HEK293T (cell line): ENCODE measurements around the gene RASSF4.

ENCODE experiments used
- CTCF ChIA-PET: fragments of 350-600 bp; formaldehyde crosslinking; extraction: SDS; loops from one replicate; lab custom pipeline; 2021; ENCODE audit warnings: antibody characterized with exemption, inconsistent platforms; lab: Yijun Ruan, JAX
- POLR2A ChIA-PET: fragments of 350-600 bp; formaldehyde crosslinking; extraction: SDS; loops from one replicate; lab custom pipeline; 2020; ENCODE audit warnings: antibody characterized with exemption, inconsistent platforms; lab: Yijun Ruan, JAX
- DNase-seq: peaks from one replicate; pipeline ENCODE4 v3.0.0; 2012; ENCODE audit warnings: mixed read lengths; ENCODE audit errors: extremely low spot score
- ARNT ChIP-seq: fragments of 450-650 bp; IDR thresholded peaks from 2 replicates; pipeline ENCODE4 v1.6.1; 2017; ENCODE audit warnings: mild to moderate bottlenecking
- BHLHE40 ChIP-seq: fragments of 450-650 bp; IDR thresholded peaks from 2 replicates; pipeline ENCODE4 v1.6.1; 2016; ENCODE audit warnings: mild to moderate bottlenecking, moderate library complexity, borderline replicate concordance
- CTBP1 ChIP-seq: fragments of 450-650 bp; IDR thresholded peaks from 2 replicates; pipeline ENCODE4 v1.6.1; 2016; ENCODE audit warnings: borderline replicate concordance
- ELF4 ChIP-seq: fragments of 450-650 bp; IDR thresholded peaks from 2 replicates; pipeline ENCODE4 v1.6.1; 2017; ENCODE audit warnings: antibody characterized with exemption
- FOXA1 ChIP-seq: fragments of 450-650 bp; IDR thresholded peaks from 2 replicates; pipeline ENCODE4 v1.6.1; 2016; ENCODE audit warnings: mild to moderate bottlenecking
- FOXK2 ChIP-seq: fragments of 450-650 bp; IDR thresholded peaks from 2 replicates; pipeline ENCODE4 v1.6.1; 2016; ENCODE audit warnings: mild to moderate bottlenecking
- FOXM1 ChIP-seq: fragments of 450-650 bp; IDR thresholded peaks from 2 replicates; pipeline ENCODE4 v1.6.1; 2017; ENCODE audit warnings: mild to moderate bottlenecking, borderline replicate concordance
- HDGF ChIP-seq: fragments of 450-650 bp; IDR thresholded peaks from 2 replicates; pipeline ENCODE4 v1.6.1; 2017; ENCODE audit warnings: antibody characterized with exemption, borderline replicate concordance
- L3MBTL2 ChIP-seq: fragments of 450-650 bp; conservative IDR thresholded peaks from 2 replicates; pipeline ENCODE4 v1.6.1; 2016; ENCODE audit warnings: mild to moderate bottlenecking
- LEF1 ChIP-seq: fragments of 450-650 bp; IDR thresholded peaks from 2 replicates; pipeline ENCODE4 v1.6.1; 2017; ENCODE audit warnings: mild to moderate bottlenecking, borderline replicate concordance
- NFRKB ChIP-seq: fragments of 450-650 bp; IDR thresholded peaks from 2 replicates; pipeline ENCODE4 v1.6.1; 2016; ENCODE audit warnings: mild to moderate bottlenecking, moderate library complexity
- SP1 ChIP-seq: fragments of 450-650 bp; IDR thresholded peaks from 2 replicates; pipeline ENCODE4 v1.6.1; 2017
- SUZ12 ChIP-seq: fragments of 450-650 bp; IDR thresholded peaks from 2 replicates; pipeline ENCODE4 v1.6.1; 2016; ENCODE audit warnings: mild to moderate bottlenecking
- TARDBP ChIP-seq: fragments of 450-650 bp; IDR thresholded peaks from 2 replicates; pipeline ENCODE4 v1.6.1; 2016
- ZNF384 ChIP-seq: fragments of 450-650 bp; IDR thresholded peaks from 2 replicates; pipeline ENCODE4 v1.6.1; 2016
- TF ChIP-seq, protein P1 (sequence below): fragments of 450-650 bp; IDR thresholded peaks from 2 replicates; pipeline ENCODE4 v1.6.1; 2016

Gene RASSF4

DNA sequence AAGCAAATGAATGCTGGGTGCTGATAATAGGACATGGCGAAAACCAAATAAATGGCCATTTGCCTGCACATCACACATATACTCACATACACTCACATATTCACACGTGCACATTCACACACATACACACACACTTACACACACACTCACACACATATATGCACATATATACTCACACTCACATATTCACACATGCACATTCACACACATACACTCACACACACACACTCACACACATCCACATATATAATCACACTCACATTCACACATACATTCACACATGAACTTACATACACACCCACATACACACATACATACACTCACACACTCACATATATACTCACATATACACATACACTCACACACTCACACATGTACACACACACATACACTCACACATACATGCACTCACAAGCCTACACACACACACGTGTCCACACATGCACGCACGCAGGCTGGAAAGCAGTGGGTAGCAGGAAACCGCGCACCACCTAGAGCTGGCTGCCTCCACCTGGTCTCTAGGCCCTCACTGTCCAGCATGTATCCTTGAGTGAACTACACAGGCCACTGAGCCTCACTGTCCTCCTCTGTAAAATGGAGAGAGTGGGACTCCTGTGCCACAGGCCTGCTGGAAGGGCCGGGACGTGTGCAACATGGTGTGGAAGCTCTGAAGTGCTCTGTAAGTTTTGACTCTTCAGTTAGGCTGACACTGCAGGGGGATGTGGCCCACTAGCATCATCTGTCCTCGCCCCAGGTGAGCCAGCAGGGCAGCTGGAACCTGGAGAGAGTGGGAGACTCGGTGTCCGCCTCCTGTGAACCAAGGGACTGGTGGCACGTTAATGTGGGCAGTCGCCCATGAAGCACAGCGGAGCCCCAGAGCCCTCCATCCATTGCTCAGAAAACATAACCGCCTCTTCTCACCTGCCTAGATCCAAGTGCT is 33.5 kb upstream of the RASSF4 start:
- no peak for DNase-seq
- CTCF ChIA-PET: interaction anchor here (0.8 to 1.6 kb wide), 7 partner anchors 11 to 64 kb away, joined by 3 to 9 read pairs (median 3); partner anchors contain the start of gene TMEM72

DNA sequence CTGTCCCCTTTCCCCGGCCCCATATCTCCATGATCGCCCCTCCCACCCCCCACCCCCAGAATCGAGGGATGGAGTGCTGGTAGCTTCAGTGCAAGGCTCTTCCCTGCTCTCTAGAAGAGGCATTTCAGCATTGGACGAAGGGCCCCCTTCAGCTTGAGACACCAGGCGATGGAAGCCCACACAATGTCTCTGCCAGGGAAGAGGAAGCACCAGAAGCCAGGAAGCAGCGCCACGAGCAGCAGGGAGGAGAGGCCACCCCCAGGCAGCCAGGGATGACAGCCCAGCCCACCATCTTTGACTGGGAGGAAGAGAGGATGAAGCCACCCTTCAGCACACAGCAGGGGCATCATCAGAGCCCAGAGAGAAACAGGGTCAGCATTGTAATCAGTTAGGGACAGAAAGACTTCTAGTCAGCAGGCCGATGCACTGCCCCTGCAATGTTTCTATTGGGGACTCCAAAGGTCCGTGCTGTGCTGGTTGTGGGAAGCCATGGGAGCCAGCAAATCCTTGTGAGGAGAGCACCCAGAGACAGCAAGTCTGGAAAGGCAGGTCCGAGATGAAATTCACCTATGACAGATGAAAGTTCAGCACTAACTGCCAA is 32.8 kb upstream of the RASSF4 start:
- CTCF ChIA-PET: interaction anchor here (0.8 to 1.0 kb wide), 2 partner anchors 15 to 19 kb away, joined by 3 to 4 read pairs; no protein-coding TSS in a partner anchor

More for the DNA sequence above, 33.5 kb upstream of the RASSF4 start:
- POLR2A ChIA-PET: no interaction called here
- TF ChIP-seq ZNF384: no peak
- no peak for TF ChIP-seq BHLHE40
- TF ChIP-seq FOXM1: no peak
- TF ChIP-seq LEF1: no peak
- TF ChIP-seq NFRKB: no peak
- TF ChIP-seq, protein P1, sequence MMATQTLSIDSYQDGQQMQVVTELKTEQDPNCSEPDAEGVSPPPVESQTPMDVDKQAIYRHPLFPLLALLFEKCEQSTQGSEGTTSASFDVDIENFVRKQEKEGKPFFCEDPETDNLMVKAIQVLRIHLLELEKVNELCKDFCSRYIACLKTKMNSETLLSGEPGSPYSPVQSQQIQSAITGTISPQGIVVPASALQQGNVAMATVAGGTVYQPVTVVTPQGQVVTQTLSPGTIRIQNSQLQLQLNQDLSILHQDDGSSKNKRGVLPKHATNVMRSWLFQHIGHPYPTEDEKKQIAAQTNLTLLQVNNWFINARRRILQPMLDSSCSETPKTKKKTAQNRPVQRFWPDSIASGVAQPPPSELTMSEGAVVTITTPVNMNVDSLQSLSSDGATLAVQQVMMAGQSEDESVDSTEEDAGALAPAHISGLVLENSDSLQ: no peak
- no peak for TF ChIP-seq FOXA1
- TF ChIP-seq CTBP1: no peak; the same call in 1 of the 2 replicates
- no peak for TF ChIP-seq ELF4
- no peak for TF ChIP-seq L3MBTL2
- TF ChIP-seq SUZ12: no peak
- no peak for TF ChIP-seq TARDBP
- no peak for TF ChIP-seq ARNT
- no peak for TF ChIP-seq HDGF
- TF ChIP-seq SP1: no peak
- no peak for TF ChIP-seq FOXK2

DNA sequence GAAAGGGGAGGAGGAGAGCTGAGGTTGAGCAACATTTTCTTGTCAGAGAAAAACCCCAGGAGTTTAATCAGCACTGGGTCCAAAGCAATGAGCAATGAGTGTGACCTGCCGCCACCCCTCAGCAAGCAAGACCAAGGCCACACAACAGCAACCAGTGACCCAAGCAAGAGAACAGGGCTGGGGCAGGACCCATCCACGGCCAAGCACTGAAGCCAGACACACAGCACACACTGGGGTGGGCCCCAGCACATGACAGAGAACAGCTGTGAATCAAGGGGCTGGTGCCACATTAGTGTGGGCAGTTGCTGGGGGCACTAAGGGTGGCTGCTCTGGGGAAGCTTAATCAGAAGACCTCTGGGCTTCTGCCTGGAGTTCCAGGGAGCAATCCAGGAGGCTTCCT is 32.2 kb upstream of the RASSF4 start:
- ChIA-PET CTCF (no interaction called here), POLR2A (no interaction called here)
- no peak for DNase-seq
- TF ChIP-seq NFRKB (no peak), FOXM1 (no peak), SP1 (no peak)

More for the DNA sequence above, 32.8 kb upstream of the RASSF4 start:
- no peak for TF ChIP-seq SP1
- no peak for TF ChIP-seq TARDBP
- TF ChIP-seq SUZ12: no peak
- TF ChIP-seq CTBP1: no peak
- no peak for TF ChIP-seq LEF1
- no peak for TF ChIP-seq NFRKB
- no peak for TF ChIP-seq HDGF
- no peak for TF ChIP-seq ELF4
- TF ChIP-seq FOXA1: no peak
- TF ChIP-seq L3MBTL2: no peak
- TF ChIP-seq, protein P1: no peak
- TF ChIP-seq ZNF384: no peak
- no peak for TF ChIP-seq ARNT
- no peak for TF ChIP-seq FOXM1
- no peak for TF ChIP-seq BHLHE40
- TF ChIP-seq FOXK2: no peak
- POLR2A ChIA-PET: no interaction called here
- no peak for DNase-seq

DNA sequence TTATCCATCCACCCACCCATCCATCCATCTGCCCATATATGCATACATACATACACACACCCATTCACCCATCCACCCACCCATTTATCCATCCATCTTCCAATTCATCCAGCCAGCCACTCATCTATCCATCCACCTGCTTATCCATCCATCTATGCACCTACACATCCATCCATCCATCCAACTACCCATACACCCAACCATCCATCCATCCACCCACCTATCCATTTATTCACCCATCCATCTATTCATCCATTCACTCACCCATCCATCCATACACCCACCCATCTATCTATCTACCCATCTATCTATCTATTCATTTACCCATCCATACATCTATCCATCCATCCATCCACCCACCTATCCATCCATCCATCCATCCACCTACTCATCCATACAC is 31.1 kb upstream of the RASSF4 start:
- CTCF ChIA-PET: no interaction called here
- POLR2A ChIA-PET: no interaction called here
- DNase-seq: no peak
- TF ChIP-seq TARDBP: no peak
- no peak for TF ChIP-seq SP1
- TF ChIP-seq BHLHE40: no peak
- TF ChIP-seq NFRKB: no peak
- TF ChIP-seq LEF1: no peak
- TF ChIP-seq, protein P1: no peak
- TF ChIP-seq ZNF384: no peak
- no peak for TF ChIP-seq L3MBTL2
- TF ChIP-seq ARNT: no peak

DNA sequence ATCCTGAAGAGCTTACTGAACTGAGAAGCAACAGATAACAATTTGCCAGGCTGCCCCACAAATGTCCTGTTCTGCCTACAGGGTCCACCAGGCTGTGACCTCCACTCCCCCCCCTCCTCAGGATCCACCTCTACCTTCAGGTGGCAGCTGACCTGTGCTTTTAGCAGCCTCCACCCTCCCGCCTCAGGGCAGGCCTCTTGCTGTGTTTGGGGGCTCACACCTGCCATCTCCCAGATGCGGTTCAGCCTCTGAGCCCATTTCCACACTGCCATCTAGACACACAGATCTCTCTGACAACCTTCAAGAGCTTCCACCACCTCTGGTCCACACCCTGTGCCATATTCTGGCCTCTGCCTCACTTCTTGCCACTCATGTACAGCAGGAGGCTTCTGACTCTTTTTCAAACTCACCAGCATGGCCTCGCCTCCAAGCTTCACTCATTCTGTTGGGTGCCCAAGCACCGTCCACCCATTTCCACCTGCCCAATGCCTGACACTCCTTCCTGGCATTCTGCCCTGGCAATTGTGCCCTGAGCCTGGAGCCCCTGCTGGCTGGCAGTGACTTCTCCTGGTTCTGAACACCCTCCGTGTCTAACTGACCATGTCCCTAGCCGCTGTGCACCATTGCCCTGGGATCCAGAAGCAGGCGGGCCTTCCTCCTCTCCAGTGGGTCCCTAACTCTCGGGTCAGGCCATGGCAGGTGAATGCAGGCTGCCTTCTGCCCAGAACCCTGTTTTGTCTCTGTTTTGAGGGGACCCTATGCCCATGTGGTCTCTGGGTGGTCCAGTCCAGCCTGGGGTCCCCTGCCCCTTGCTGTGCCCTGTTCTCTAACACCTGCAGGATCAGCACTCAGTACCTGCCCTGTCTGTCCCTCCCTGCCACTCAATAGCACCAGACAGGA is 30.0 kb upstream of the RASSF4 start:
- no peak for DNase-seq
- POLR2A ChIA-PET: no interaction called here
- TF ChIP-seq L3MBTL2 (no peak), NFRKB (no peak), LEF1 (no peak), BHLHE40 (no peak), TARDBP (no peak), CTBP1 (no peak), SP1 (no peak), FOXK2 (no peak), ELF4 (no peak), SUZ12 (no peak), FOXM1 (no peak), ZNF384 (no peak)
- TF ChIP-seq, protein P1: no peak
- CTCF ChIA-PET: no interaction called here
